GM13977 (cell line): ENCODE results near the gene EEF1G.

Source experiments
- DNase-seq: peaks from one replicate; pipeline ENCODE4 v3.0.0; 2012; ENCODE audit warnings: low spot score
- in situ Hi-C: fragments of 300-500 bp; cut with MboI; formaldehyde crosslinking; loops from one replicate; pipeline ENCODE4 v1.12.0; 2022; ENCODE audit warnings: low sequenced_read_pairs, low pct_unique_long_range_greater_than_20kb, mixed read lengths, inconsistent platforms; ENCODE audit not compliant: unreplicated experiment
- TF ChIP-seq, protein P1 (sequence below): IDR thresholded peaks from 2 replicates; pipeline ENCODE4 v1.5.1; 2012; ENCODE audit warnings: mild to moderate bottlenecking, control low read depth; ENCODE audit not compliant: insufficient read depth; ENCODE audit errors: extremely low read depth, missing control alignments

EEF1G gene

GRCh38 chr11:62542750-62543567, 30.7 kb downstream of the EEF1G start:
- in situ Hi-C loops = no loop called here
- TF ChIP-seq, protein P1, sequence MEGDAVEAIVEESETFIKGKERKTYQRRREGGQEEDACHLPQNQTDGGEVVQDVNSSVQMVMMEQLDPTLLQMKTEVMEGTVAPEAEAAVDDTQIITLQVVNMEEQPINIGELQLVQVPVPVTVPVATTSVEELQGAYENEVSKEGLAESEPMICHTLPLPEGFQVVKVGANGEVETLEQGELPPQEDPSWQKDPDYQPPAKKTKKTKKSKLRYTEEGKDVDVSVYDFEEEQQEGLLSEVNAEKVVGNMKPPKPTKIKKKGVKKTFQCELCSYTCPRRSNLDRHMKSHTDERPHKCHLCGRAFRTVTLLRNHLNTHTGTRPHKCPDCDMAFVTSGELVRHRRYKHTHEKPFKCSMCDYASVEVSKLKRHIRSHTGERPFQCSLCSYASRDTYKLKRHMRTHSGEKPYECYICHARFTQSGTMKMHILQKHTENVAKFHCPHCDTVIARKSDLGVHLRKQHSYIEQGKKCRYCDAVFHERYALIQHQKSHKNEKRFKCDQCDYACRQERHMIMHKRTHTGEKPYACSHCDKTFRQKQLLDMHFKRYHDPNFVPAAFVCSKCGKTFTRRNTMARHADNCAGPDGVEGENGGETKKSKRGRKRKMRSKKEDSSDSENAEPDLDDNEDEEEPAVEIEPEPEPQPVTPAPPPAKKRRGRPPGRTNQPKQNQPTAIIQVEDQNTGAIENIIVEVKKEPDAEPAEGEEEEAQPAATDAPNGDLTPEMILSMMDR = peak; percentile 99
- peak; percentile 83 for DNase-seq

DNA sequence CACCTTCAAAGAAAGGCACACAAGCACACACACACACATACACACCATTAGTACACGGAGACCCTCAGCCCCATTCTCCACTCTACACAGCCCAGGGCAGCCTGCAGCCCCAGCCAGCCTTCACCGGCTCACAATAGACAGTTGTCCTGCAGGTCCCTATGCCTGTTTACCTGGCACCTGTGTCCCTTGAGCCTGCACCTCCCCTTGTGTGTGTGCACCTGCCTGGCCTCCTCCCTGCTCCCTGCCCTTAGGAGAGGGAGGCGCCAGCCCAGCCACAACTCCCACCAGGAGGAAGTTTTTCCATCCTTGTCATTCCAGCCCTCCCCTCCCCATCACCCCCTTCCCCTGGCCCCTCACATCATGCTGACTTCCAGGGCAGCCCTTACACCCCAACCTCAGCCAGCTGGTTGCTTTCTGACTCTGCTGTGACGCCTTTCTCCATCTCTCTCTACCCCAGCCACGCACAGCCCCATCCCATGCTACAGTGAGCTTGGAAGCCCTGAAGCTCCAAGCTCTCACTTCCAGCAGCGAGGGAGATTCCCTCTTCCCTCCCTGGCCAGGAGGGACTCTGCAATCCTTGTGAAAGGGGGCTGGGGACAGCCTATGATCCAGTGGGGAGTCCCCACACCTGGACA, 31.5 kb downstream of the EEF1G start:
- in situ Hi-C loops = no loop called here
- DNase-seq = peak; percentile 23
- TF ChIP-seq, protein P1 = no peak

- in situ Hi-C loops = no loop called here
- TF ChIP-seq, protein P1 = no peak
These were observed 32.6 kb downstream of the EEF1G start for GRCh38 chr11:62540804-62541701.

DNA sequence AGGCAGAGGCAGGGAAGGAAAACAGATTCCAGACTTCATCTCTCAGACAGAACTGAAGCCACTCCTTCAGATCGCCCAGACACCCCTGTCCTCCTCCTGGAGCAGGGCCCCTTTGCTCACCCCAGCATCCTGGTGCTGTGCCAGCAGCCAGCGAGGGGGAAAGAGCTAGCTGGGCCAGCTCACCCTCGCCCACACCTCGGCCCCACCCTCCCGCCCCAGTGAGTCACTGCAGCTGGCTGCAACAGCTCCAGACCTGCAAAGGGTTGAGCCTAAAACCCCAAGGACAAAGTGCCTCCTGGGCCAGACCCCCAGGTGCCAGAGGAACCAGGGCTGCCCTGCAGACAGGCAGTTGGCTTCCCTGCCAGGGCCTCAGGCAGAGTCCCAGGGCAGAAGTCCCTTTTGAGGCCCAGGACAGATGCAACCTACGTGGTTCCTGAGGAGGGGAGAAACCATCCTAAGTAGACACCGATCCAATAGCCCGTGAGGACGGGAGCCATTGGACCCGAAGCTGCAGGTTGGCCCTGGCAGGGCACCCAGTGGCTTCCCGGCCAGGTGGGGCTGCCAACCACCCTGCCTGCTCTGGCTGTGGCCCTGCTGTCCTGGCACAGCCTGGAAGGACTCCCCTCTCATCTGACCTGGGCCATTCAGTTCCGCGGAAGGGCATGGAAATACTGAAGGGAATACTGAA, 34.3 kb downstream of the EEF1G start:
- in situ Hi-C loops = no loop called here
- DNase-seq = peak; percentile 34
- TF ChIP-seq, protein P1 = no peak

More at GRCh38 chr11:62540804-62541701, 32.6 kb downstream of the EEF1G start:
- DNase-seq = peak; percentile 78

DNA sequence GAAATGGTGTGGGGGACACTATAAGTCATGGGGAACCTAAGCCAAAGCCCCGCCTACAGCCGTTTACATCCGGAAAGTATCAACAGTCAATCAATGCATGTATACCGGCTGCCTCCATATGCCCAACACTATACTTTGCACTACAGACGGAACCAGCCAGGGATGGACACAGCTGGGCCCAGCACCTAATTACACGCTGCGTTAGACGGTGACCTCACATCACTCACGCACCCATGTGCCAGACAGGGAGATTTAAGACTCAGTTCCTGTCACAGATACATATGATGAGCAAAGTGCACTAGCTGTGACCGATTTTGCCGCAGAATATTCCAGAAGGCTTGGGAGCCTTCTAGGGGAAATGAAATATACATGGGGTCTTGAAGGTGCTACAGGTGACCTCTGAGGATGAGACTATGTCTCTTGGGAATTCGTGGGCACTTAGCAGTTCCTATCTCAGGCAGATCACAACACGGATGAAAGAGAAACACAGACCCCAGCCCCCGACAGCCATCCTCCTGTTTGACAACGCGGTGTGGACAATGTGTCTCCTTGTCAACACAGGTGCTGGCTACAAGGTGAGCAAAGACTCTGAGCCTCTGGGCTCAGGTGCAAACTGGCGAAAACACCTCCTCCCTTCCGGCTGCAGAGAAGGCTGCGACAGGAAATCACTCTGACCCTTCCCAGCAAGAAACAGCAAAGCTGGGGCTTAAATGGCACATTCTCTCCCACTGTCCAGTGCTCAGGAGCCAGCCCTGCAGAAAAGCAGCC, 35.0 kb downstream of the EEF1G start:
- in situ Hi-C loops = no loop called here
- TF ChIP-seq, protein P1 = no peak
- peak; percentile 4 for DNase-seq
